Measurements from ENCODE around the gene FBXO39. TPM values are rescaled to one million over a fixed set of nuclear protein-coding genes. Genes with fewer than 3 reads are reported as not detected.

Gene FBXO39
- total RNA-seq, 1 donor from 2014 or later = not detected

DNA sequence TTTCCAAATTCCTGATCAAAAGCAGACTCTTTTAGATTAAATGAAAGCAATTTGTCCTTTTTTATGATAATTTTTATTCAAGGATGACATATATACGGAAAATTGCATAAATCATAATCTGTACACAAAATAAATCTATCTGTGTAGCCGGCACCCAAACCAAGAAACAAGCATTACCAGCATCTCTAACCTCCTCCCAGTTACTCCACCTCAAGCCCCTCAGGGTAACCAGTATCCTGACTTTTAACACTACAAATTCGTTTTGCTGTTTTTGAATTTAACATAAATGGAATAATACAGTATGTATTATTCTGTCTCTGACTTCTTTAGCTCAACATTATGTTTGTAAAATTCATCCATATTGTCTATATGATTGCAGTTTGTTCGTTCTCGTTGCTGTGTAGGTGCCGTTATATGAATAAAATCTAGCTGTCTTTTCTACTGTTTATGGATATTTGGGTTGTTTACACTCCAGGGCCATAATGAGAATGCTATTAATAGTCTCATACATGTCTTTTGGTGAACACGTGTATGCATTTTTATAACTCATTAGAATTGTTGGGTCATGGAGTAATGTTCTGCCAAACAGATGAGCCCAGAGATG lies 54.5 kb downstream of the FBXO39 start:
- H3K9me3 Mint-ChIP-seq (ENCODE audit: unreplicated experiment) = peaks cover 2% of the 10 kb centered on the region
- TF ChIP-seq CTCF (IDR thresholded peaks at IDR 0.05; ENCODE audit: partially characterized antibody, unreplicated experiment) = no peak
- H3K27ac Mint-ChIP-seq (ENCODE audit: unreplicated experiment) = peak overlapping the region; percentile 54
- DNase-seq = no peak
- H3K27me3 Mint-ChIP-seq (ENCODE audit: unreplicated experiment) = peaks cover 7% of the 10 kb centered on the region
- H3K4me1 Mint-ChIP-seq (ENCODE audit: low read depth, unreplicated experiment) = peaks cover 1% of the 10 kb centered on the region
- H3K4me3 Mint-ChIP-seq (ENCODE audit: unreplicated experiment) = peak overlapping the region; percentile 22
- H3K36me3 Mint-ChIP-seq (ENCODE audit: unreplicated experiment) = no peaks in the 10 kb centered on the region

- H3K9me3 Mint-ChIP-seq (ENCODE audit: unreplicated experiment) = peaks cover 2% of the 10 kb centered on the region
- no peaks in the 10 kb centered on the region for H3K36me3 Mint-ChIP-seq (ENCODE audit: unreplicated experiment)
- peak within 1 kb of the TSS; percentile 54 for H3K27ac Mint-ChIP-seq (ENCODE audit: unreplicated experiment)
- DNase-seq = peak; percentile 88
- peaks cover 7% of the 10 kb centered on the region for H3K27me3 Mint-ChIP-seq (ENCODE audit: unreplicated experiment)
- H3K4me1 Mint-ChIP-seq (ENCODE audit: low read depth, unreplicated experiment) = peaks cover 1% of the 10 kb centered on the region
- no peak for TF ChIP-seq CTCF (IDR thresholded peaks at IDR 0.05; ENCODE audit: partially characterized antibody, unreplicated experiment)
- H3K4me3 Mint-ChIP-seq (ENCODE audit: unreplicated experiment) = peak within 1 kb of the TSS; percentile 92
Measured at GRCh38 chr17:6831661-6832263, 55.7 kb downstream of the FBXO39 start, which contains the start of gene TEKT1. Gene TEKT1, minus strand, starts transcription at chr17:6831729. Its CDS starts 1,353 bp downstream, at chr17:6830376.

Other genes starting within 250 kb of the FBXO39 start
- gene PITPNM3, start 219.7 kb upstream of the FBXO39 start, total RNA-seq (ENCODE audit: unreplicated experiment) = 1.4 TPM
- gene KIAA0753, start 135.5 kb upstream of the FBXO39 start, total RNA-seq (ENCODE audit: unreplicated experiment) = 25.6 TPM
- 89.5 TPM for gene TXNDC17, start 135.2 kb upstream of the FBXO39 start, total RNA-seq (ENCODE audit: unreplicated experiment)
- 12.7 TPM for gene MED31, start 124.6 kb upstream of the FBXO39 start, total RNA-seq (ENCODE audit: unreplicated experiment)
- 4.6 TPM for gene C17orf100, start 124.5 kb upstream of the FBXO39 start, total RNA-seq (ENCODE audit: unreplicated experiment)
- gene SLC13A5, start 62.8 kb upstream of the FBXO39 start, total RNA-seq (ENCODE audit: unreplicated experiment) = not detected
- gene XAF1, start 20.2 kb upstream of the FBXO39 start, total RNA-seq (ENCODE audit: unreplicated experiment) = not detected
- not detected for gene TEKT1, start 55.5 kb downstream of the FBXO39 start, total RNA-seq (ENCODE audit: unreplicated experiment)
- gene ALOX12, start 219.8 kb downstream of the FBXO39 start, total RNA-seq (ENCODE audit: unreplicated experiment) = not detected
- 179 TPM for gene RNASEK, start 236.4 kb downstream of the FBXO39 start, total RNA-seq (ENCODE audit: unreplicated experiment)
- not detected for gene BCL6B, start 246.8 kb downstream of the FBXO39 start, total RNA-seq (ENCODE audit: unreplicated experiment)

Measured in glutamatergic neuron (in vitro differentiated cells).